K562 (cell line): ENCODE results near the gene MBD3. TPM values are rescaled to one million over a fixed set of nuclear protein-coding genes. Genes with fewer than 3 reads are reported as not detected.

ENCODE experiments used
- ATAC-seq: fragments of 200-7000 bp; cut with Tn5 transposase; 3 replicates; pipeline ENCODE4 v1.9.1; 2020; ENCODE audit warnings: moderate library complexity
- BruUV-seq: library from RNA; stranded (reverse); fragments of 400-500 nt; replicated peaks from 2 replicates; lab custom pipeline; 2021; lab: Mats Ljungman, UMichigan
- CTCF ChIA-PET: fragments of 300-600 bp; formaldehyde crosslinking; extraction: SDS; loops from one replicate; lab custom pipeline; 2021; ENCODE audit warnings: low intra/inter-chr PET ratio; lab: Yijun Ruan, JAX
- POLR2A ChIA-PET: fragments of 300-600, 350-650 bp; sonication (Branson Sonifier 250); formaldehyde crosslinking; extraction: SDS; loops from one replicate; lab custom pipeline; 2021; ENCODE audit warnings: antibody characterized with exemption, inconsistent platforms; lab: Yijun Ruan, JAX
- DNase-seq, 4 experiments: peaks; one replicate each; pipeline versions ENCODE4 v3.0.0 to v3.0.0-alpha.2; 2011 to 2018; ENCODE audit warnings: low spot score in 3 of 4, mixed read lengths in 3 of 4; ENCODE audit errors: extremely low read depth in 1 of 4
- FAIRE-seq: peaks from 2 replicates; lab custom pipeline; 2011; peaks lifted over from hg19 to GRCh38; lab: Jason Lieb, UNC
- H2AFZ ChIP-seq: 2 replicates; pipeline ENCODE4 v1.6.0; 2011; ENCODE audit warnings: low read depth, low read length, control low read depth, inconsistent platforms
- H3K27ac ChIP-seq: fragments of 200-600 bp; 3 replicates; pipeline ENCODE4 v1.8.0; 2011; ENCODE audit warnings: low read depth, mild to moderate bottlenecking, control low read depth, inconsistent platforms, low read length, moderate library complexity, mixed read lengths; ENCODE audit errors: extremely low read depth
- H3K27me3 ChIP-seq, 2 experiments: fragments of 300-600 bp in 1 of 2; 2 replicates in 1 of 2; 3 replicates in 1 of 2; pipeline versions ENCODE4 v1.6.0 to v1.8.0; 2011; ENCODE audit warnings: inconsistent platforms in 2 of 2, low read length in 2 of 2, mild to moderate bottlenecking in 1 of 2, mixed read lengths in 1 of 2, moderate library complexity in 1 of 2; ENCODE audit not compliant: control insufficient read depth in 2 of 2, insufficient read depth in 2 of 2
- H3K36me3 ChIP-seq: fragments of 300-600 bp; 3 replicates; pipeline ENCODE4 v1.8.0; 2011; ENCODE audit warnings: mild to moderate bottlenecking, low read length, inconsistent platforms; ENCODE audit not compliant: control insufficient read depth, insufficient read depth
- H3K4me1 ChIP-seq, 2 experiments: fragments of 200-600 bp in 1 of 2; replicated peaks in 1 of 2; 2 replicates in 1 of 2; 3 replicates in 1 of 2; pipeline versions ENCODE4 v1.5.1 to v1.8.0; 2011; ENCODE audit warnings: inconsistent platforms in 2 of 2, low read length in 2 of 2, mild to moderate bottlenecking in 1 of 2, mixed read lengths in 1 of 2, moderate library complexity in 1 of 2; ENCODE audit not compliant: control insufficient read depth in 2 of 2, insufficient read depth in 2 of 2
- H3K4me2 ChIP-seq: 2 replicates; pipeline ENCODE4 v1.6.1; 2011; ENCODE audit warnings: low read length, control low read depth, inconsistent platforms, mixed read lengths; ENCODE audit not compliant: insufficient read depth
- H3K4me3 ChIP-seq: fragments of 200-600 bp; sonication (generic), shearing (Covaris generic); 2 replicates; pipeline ENCODE4 v1.5.1; 2016; ENCODE audit warnings: control low read depth, inconsistent platforms
- H3K79me2 ChIP-seq: fragments of 200-600 bp; 3 replicates; pipeline ENCODE4 v1.8.0; 2011; ENCODE audit warnings: low read length, inconsistent platforms; ENCODE audit not compliant: control insufficient read depth, insufficient read depth
- H3K9ac ChIP-seq, 2 experiments: 2 replicates each; pipeline versions ENCODE4 v1.6.0 to v1.6.1; 2011; ENCODE audit warnings: low read depth in 2 of 2, low read length in 2 of 2, control low read depth in 1 of 2, inconsistent platforms in 1 of 2, mild to moderate bottlenecking in 1 of 2, mixed read lengths in 1 of 2; ENCODE audit not compliant: insufficient read depth in 1 of 2
- H3K9me1 ChIP-seq: one replicate; pipeline ENCODE4 v1.6.0; 2011; ENCODE audit warnings: inconsistent platforms, mild to moderate bottlenecking, low read length, moderate library complexity; ENCODE audit not compliant: control insufficient read depth, insufficient read depth
- H3K9me3 ChIP-seq: replicated peaks from 2 replicates; pipeline ENCODE4 v1.5.1; 2011; ENCODE audit warnings: low read depth, low read length, inconsistent platforms; ENCODE audit not compliant: control insufficient read depth, insufficient read depth
- H4K20me1 ChIP-seq: replicated peaks from 2 replicates; pipeline ENCODE4 v1.6.1; 2011; ENCODE audit warnings: low read length, inconsistent platforms, mixed read lengths; ENCODE audit not compliant: control insufficient read depth, insufficient read depth
- LEF1 ChIP-seq: fragments of 450-650 bp; IDR thresholded peaks from 2 replicates; pipeline ENCODE4 v1.6.1; 2016; ENCODE audit warnings: mild to moderate bottlenecking
- WGBS: fragments of 100-300 bp; shearing (Covaris generic); methylation state at CpG from one replicate; pipeline ENCODE4 v1.1.6; 2016; ENCODE audit warnings: low coverage, mixed read lengths; ENCODE audit not compliant: insufficient coverage; ENCODE audit errors: missing lambda C conversion rate; 5-methylcytosine and 5-hydroxymethylcytosine counted together
- in situ Hi-C: fragments of 300-500 bp; cut with MboI; formaldehyde crosslinking; loops from 4 replicates; pipeline ENCODE4 v1.15.0; 2018; ENCODE audit warnings: inconsistent platforms, mixed read lengths
- intact Hi-C: fragments of 100-400 bp; cut with micrococcal nuclease; formaldehyde crosslinking; loops from 2 replicates; pipeline ENCODE4 v1.14.2; 2022
- polyA plus RNA-seq, 8 experiments: library from polyadenylated mRNA; depleted of rRNA in 4 of 8; stranded (reverse) in 5 of 8; unstranded in 3 of 8; fragments of >200 nt; fragmentation: Nextera tagmentation in 2 of 8; fragmentation: Illumina TruSeq in 1 of 8; extraction: Ambion mirVana in 2 of 8; extraction: Trizol in 1 of 8; gene quantifications; 2 replicates each; pipeline versions ENCODE4 v1.2.1 to v1.2.3, GENCODE V29; 2011 to 2014; ENCODE audit warnings: inconsistent platforms in 1 of 8, missing spikeins in 1 of 8
- total RNA-seq, 7 experiments: library from RNA; depleted of rRNA in 6 of 7; stranded (reverse); fragments of >200 nt in 6 of 7; fragmentation: Illumina TruSeq in 2 of 7; extraction: Trizol in 2 of 7; gene quantifications; 2 replicates each; pipeline versions ENCODE4 v1.2.1 to v1.2.3, GENCODE V29; 2011 to 2021; ENCODE audit warnings: low replicate concordance in 1 of 7
- TF ChIP-seq, protein P1 (sequence below): sonication (generic); formaldehyde crosslinking; IDR thresholded peaks from 2 replicates; pipeline ENCODE4 v1.8.1; 2023; ENCODE audit warnings: mild to moderate bottlenecking, missing genetic modification reagents

MBD3 gene
- total and polyA plus RNA-seq, 9 of the 15 experiments (the other 6 are each of a cell fraction or from before 2014, with no cell fraction given): 0.24 to 137 (median 30.9) TPM

DNA sequence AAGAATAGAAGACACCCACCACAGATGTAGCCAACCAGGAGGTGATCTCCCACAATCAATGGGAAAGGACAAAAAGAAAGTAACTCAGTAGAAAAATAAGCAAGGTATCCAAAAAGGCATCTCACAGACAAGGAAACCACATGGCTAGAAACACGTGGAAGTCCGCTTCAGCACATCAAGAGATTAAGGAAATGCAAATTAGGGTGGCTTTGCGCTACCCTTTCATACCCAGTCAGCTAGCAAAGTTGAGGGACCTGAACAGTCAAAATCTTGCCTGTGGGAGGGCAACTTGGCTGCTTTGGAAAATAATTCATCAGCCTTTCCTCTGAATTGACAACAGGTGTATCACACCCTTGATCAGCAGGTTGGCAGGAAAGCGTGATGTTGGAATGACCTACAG, 24.2 kb upstream of the MBD3 start:
- BruUV-seq: no TSS peak
- POLR2A ChIA-PET: interaction anchor here (0.6 to 1.0 kb wide), 3 partner anchors 25 to 209 kb away, joined by 3 to 5 read pairs (median 3); no protein-coding TSS in a partner anchor
- WGBS: 78% methylated on average over 4 of the region's 4 CpGs

More for the DNA sequence above, 24.2 kb upstream of the MBD3 start:
- in situ Hi-C loops: no loop called here
- H2AFZ ChIP-seq: no peak overlapping the region
- peak overlapping the region in 1 of 2 experiments; percentile 55; a peak in 1 of 4 replicates for H3K9ac ChIP-seq
- TF ChIP-seq LEF1: no peak
- TF ChIP-seq, protein P1, sequence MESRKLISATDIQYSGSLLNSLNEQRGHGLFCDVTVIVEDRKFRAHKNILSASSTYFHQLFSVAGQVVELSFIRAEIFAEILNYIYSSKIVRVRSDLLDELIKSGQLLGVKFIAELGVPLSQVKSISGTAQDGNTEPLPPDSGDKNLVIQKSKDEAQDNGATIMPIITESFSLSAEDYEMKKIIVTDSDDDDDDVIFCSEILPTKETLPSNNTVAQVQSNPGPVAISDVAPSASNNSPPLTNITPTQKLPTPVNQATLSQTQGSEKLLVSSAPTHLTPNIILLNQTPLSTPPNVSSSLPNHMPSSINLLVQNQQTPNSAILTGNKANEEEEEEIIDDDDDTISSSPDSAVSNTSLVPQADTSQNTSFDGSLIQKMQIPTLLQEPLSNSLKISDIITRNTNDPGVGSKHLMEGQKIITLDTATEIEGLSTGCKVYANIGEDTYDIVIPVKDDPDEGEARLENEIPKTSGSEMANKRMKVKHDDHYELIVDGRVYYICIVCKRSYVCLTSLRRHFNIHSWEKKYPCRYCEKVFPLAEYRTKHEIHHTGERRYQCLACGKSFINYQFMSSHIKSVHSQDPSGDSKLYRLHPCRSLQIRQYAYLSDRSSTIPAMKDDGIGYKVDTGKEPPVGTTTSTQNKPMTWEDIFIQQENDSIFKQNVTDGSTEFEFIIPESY (CRISPR knock-in tag): 0 out of 2 replicates have a peak, but pooled peaks have one; percentile 39
- TF ChIP-seq, all 486 proteins: peak for 1
- CTCF ChIA-PET: no interaction called here
- Histone ChIP-seq H3K27ac (no peak overlapping the region), H3K27me3 (no peaks in the 10 kb centered on the region), H3K9me1 (no peaks in the 10 kb centered on the region), H3K4me1 (peaks cover 0 to 59% of the 10 kb centered on the region in 2 experiments; a peak in 2 of 5 replicates), H3K4me3 (no peak overlapping the region), H3K9me3 (no peaks in the 10 kb centered on the region), H4K20me1 (no peaks in the 10 kb centered on the region), H3K36me3 (peaks cover 96% of the 10 kb centered on the region), H3K4me2 (no peak overlapping the region), H3K79me2 (no peaks in the 10 kb centered on the region; the same call in 2 of the 3 replicates)
- no peak for FAIRE-seq
- intact Hi-C loops: no loop called here
- no peak for ATAC-seq
- DNase-seq: no peak
